ENCODE measurements around the gene VSTM2B. TPM values are rescaled to one million over a fixed set of nuclear protein-coding genes. Genes with fewer than 3 reads are reported as not detected.

VSTM2B gene
- total RNA-seq, 1 experiment from 2014 or later = 0.31 TPM

GRCh38 chr19:29610213-29610573 is 84.4 kb downstream of the VSTM2B start:
- no peak overlapping the region for H2BK5ac ChIP-seq (ENCODE audit: insufficient read length, low read length)
- Mint-ChIP-seq H3K27ac (no peak overlapping the region), H3K9me3 (peaks cover 0 to 2% of the 10 kb centered on the region in 2 experiments; a peak in 1 of 5 replicates), H3K27me3 (ENCODE audit: low read depth) (no peaks in the 10 kb centered on the region; the same call in 1 of the 2 replicates), H3K4me1 (peaks cover 7 to 10% of the 10 kb centered on the region in 2 experiments), H3K36me3 (ENCODE audit: insufficient read depth in 1 of 3, low read depth in 3 of 3) (peaks cover 12 to 53% (median 40%) of the 10 kb centered on the region in 3 experiments; a peak in 6 of 7 replicates), H3K4me3 (no peak overlapping the region)
- no peaks in the 10 kb centered on the region for H3K27me3 ChIP-seq (ENCODE audit: insufficient read depth, low read length)
- no peak overlapping the region for H4K91ac ChIP-seq (ENCODE audit: insufficient read length, low read depth, low read length)
- no peak overlapping the region for H2AK5ac ChIP-seq (ENCODE audit: insufficient read length, low read length)
- no peak overlapping the region for H4K8ac ChIP-seq (replicated peaks; ENCODE audit: insufficient read length, low read depth, low read length)
- no peak overlapping the region for H4K5ac ChIP-seq (ENCODE audit: insufficient read length, low read depth, low read length)
- DNase-seq = no peak
- no peaks in the 10 kb centered on the region for H3K79me2 ChIP-seq (ENCODE audit: insufficient read depth, low read length)
- H4K20me1 ChIP-seq (ENCODE audit: control insufficient read depth, insufficient read depth, insufficient read length) = no peaks in the 10 kb centered on the region
- H3K27ac ChIP-seq (ENCODE audit: insufficient read length, low read depth, low read length) = no peak overlapping the region
- H3K23me2 ChIP-seq (ENCODE audit: insufficient read length, low read depth, low read length, poor library complexity, severe bottlenecking) = peaks cover 5% of the 10 kb centered on the region
- H2BK120ac ChIP-seq (ENCODE audit: low read depth, low read length, poor library complexity, severe bottlenecking) = no peak overlapping the region
- no peak overlapping the region for H3K56ac ChIP-seq (ENCODE audit: insufficient read length, low read depth, low read length)
- no peak for TF ChIP-seq CTCF (conservative IDR thresholded peaks at IDR 0.05)
- no peak overlapping the region for H3K23ac ChIP-seq (ENCODE audit: insufficient read length, low read depth, low read length)
- no peak overlapping the region for H2BK20ac ChIP-seq (ENCODE audit: low read depth, low read length, poor library complexity, severe bottlenecking)
- no peak overlapping the region for H3K4ac ChIP-seq (ENCODE audit: low read depth, low read length)
- no CpG with 5 or more reads among the region's 22 CpGs for WGBS (ENCODE audit: extremely low coverage, insufficient read length, low lambda C conversion rate)
- H3K18ac ChIP-seq (ENCODE audit: insufficient read length, low read depth, low read length) = no peak overlapping the region
- H2BK12ac ChIP-seq (ENCODE audit: insufficient read length, low read depth, low read length) = no peak overlapping the region
- H3K4me2 ChIP-seq (ENCODE audit: insufficient read depth, insufficient read length, low read length) = no peak overlapping the region
- H3K4me1 ChIP-seq (ENCODE audit: insufficient read depth, low read length) = no peaks in the 10 kb centered on the region
- H3K14ac ChIP-seq (ENCODE audit: insufficient read depth, low read length) = no peak overlapping the region
- H3K9ac ChIP-seq (ENCODE audit: extremely low read depth, insufficient read length, low read length) = no peak overlapping the region
- H3T11ph ChIP-seq (ENCODE audit: low read length) = no peak overlapping the region
- no peaks in the 10 kb centered on the region for H3K9me3 ChIP-seq (ENCODE audit: control insufficient read depth, low read depth, low read length)
- H3K79me1 ChIP-seq (ENCODE audit: insufficient read depth, low read depth, low read length, poor library complexity, severe bottlenecking) = peaks cover under 1% of the 10 kb centered on the region
- no peak overlapping the region for H2AFZ ChIP-seq (ENCODE audit: low read length)
- H2BK15ac ChIP-seq (ENCODE audit: low read depth, low read length) = no peak overlapping the region
